Endothelial cell of umbilical vein (primary cell): ENCODE measurements around the gene DLGAP4. TPM values are rescaled to one million over a fixed set of nuclear protein-coding genes. Genes with fewer than 3 reads are reported as not detected.

Source experiments
- BruUV-seq: library from RNA; stranded (reverse); fragments of 400-500 nt; replicated peaks from 2 replicates; lab custom pipeline; 2021; lab: Mats Ljungman, UMichigan
- CTCF ChIA-PET: fragments of 300-600, 350-600 bp; sonication (Branson Sonifier 250); formaldehyde crosslinking; loops from one replicate; lab custom pipeline; 2021; ENCODE audit warnings: antibody characterized with exemption, inconsistent platforms; lab: Charles Lee
- POLR2A ChIA-PET: fragments of 300-600, 350-600 bp; sonication (Branson Sonifier 250); formaldehyde crosslinking; loops from one replicate; lab custom pipeline; 2021; ENCODE audit warnings: antibody characterized with exemption, inconsistent platforms; lab: Charles Lee
- DNase-seq: peaks from one replicate; pipeline ENCODE4 v3.0.0-alpha.2; 2011; ENCODE audit warnings: low read depth, low spot score
- FAIRE-seq: peaks from 2 replicates; lab custom pipeline; 2011; peaks lifted over from hg19 to GRCh38; lab: Jason Lieb, UNC
- H2AFZ ChIP-seq: 2 replicates; pipeline ENCODE4 v1.6.0; 2012; ENCODE audit warnings: low read depth, low read length, control low read depth, inconsistent platforms
- H3K27ac ChIP-seq: 2 replicates; pipeline ENCODE4 v1.5.1; 2011; ENCODE audit warnings: low read depth, mild to moderate bottlenecking, control low read depth, low read length, moderate library complexity; ENCODE audit not compliant: insufficient read depth
- H3K27me3 ChIP-seq, 2 experiments: 2 replicates each; pipeline versions ENCODE4 v1.6.0 to v1.6.1; 2011; ENCODE audit warnings: low read length in 2 of 2, mixed read lengths in 1 of 2; ENCODE audit not compliant: control insufficient read depth in 2 of 2, insufficient read depth in 2 of 2
- H3K36me3 ChIP-seq, 2 experiments: 2 replicates in 1 of 2; 3 replicates in 1 of 2; pipeline ENCODE4 v1.5.1; 2011; ENCODE audit warnings: low read length in 2 of 2, mild to moderate bottlenecking in 1 of 2, moderate library complexity in 1 of 2; ENCODE audit not compliant: control insufficient read depth in 2 of 2, insufficient read depth in 2 of 2; ENCODE audit errors: extremely low read depth in 1 of 2
- H3K4me1 ChIP-seq: 3 replicates; pipeline ENCODE4 v1.5.1; 2011; ENCODE audit warnings: mild to moderate bottlenecking, low read length; ENCODE audit not compliant: control insufficient read depth, insufficient read depth; ENCODE audit errors: extremely low read depth
- H3K4me2 ChIP-seq: 2 replicates; pipeline ENCODE4 v1.6.1; 2011; ENCODE audit warnings: low read length, control low read depth, mixed read lengths; ENCODE audit not compliant: insufficient read depth
- H3K4me3 ChIP-seq, 3 experiments: fragments of 200-600 bp in 1 of 3; sonication (generic), shearing (Covaris generic) in 1 of 3; replicated peaks in 1 of 3; 2 replicates each; pipeline ENCODE4 v1.5.1; 2011 to 2016; ENCODE audit warnings: control low read depth in 3 of 3, low read length in 3 of 3, mild to moderate bottlenecking in 2 of 3, inconsistent platforms in 1 of 3, low read depth in 1 of 3, moderate library complexity in 1 of 3; ENCODE audit not compliant: insufficient read depth in 1 of 3
- H3K79me2 ChIP-seq: 2 replicates; pipeline ENCODE4 v1.6.0; 2012; ENCODE audit warnings: low read length, inconsistent platforms; ENCODE audit not compliant: control insufficient read depth, insufficient read depth
- H3K9ac ChIP-seq: replicated peaks from 2 replicates; pipeline ENCODE3; 2011; ENCODE audit warnings: low read length, control low read depth; ENCODE audit not compliant: insufficient read depth; ENCODE audit errors: extremely low read depth
- H3K9me1 ChIP-seq: replicated peaks from 3 replicates; pipeline ENCODE4 v1.6.0; 2011; ENCODE audit warnings: mild to moderate bottlenecking, low read length; ENCODE audit not compliant: control insufficient read depth, insufficient read depth; ENCODE audit errors: extremely low read depth
- H3K9me3 ChIP-seq: replicated peaks from 2 replicates; pipeline ENCODE4 v1.5.1; 2012; ENCODE audit warnings: low read length, inconsistent platforms; ENCODE audit not compliant: control insufficient read depth, insufficient read depth
- H4K20me1 ChIP-seq: replicated peaks from 2 replicates; pipeline ENCODE3; 2011; ENCODE audit warnings: mild to moderate bottlenecking, low read length; ENCODE audit not compliant: control insufficient read depth, insufficient read depth; ENCODE audit errors: extremely low read depth
- EZH2 ChIP-seq: IDR thresholded peaks from 2 replicates; pipeline ENCODE4 v1.6.1; 2012; ENCODE audit warnings: borderline replicate concordance, low read depth, mild to moderate bottlenecking, moderate library complexity, low read length, inconsistent platforms; ENCODE audit not compliant: severe bottlenecking
- FOS ChIP-seq: IDR thresholded peaks from 2 replicates; pipeline ENCODE4 v1.6.1; 2011; ENCODE audit warnings: mild to moderate bottlenecking, low read length, moderate library complexity, borderline replicate concordance; ENCODE audit not compliant: insufficient read depth
- GATA2 ChIP-seq: IDR thresholded peaks from 2 replicates; pipeline ENCODE4 v1.7.0; 2011; ENCODE audit warnings: low read depth, mild to moderate bottlenecking, moderate library complexity, mixed read lengths, low read length; ENCODE audit not compliant: insufficient read length, insufficient read depth
- JUN ChIP-seq: IDR thresholded peaks from 2 replicates; pipeline ENCODE4 v1.6.1; 2011; ENCODE audit warnings: borderline replicate concordance, low read depth; ENCODE audit not compliant: insufficient read length, insufficient read depth
- MYC ChIP-seq: IDR thresholded peaks from one replicate; pipeline ENCODE4 v1.6.1; 2011; ENCODE audit warnings: mild to moderate bottlenecking, low read depth, low read length
- POLR2A ChIP-seq: IDR thresholded peaks from 2 replicates; pipeline ENCODE4 v1.6.1; 2012; ENCODE audit warnings: low read depth, mild to moderate bottlenecking, control low read depth, low read length
- POLR2AphosphoS5 ChIP-seq: IDR thresholded peaks from 2 replicates; pipeline ENCODE4 v1.6.1; 2012; ENCODE audit warnings: low read depth, mild to moderate bottlenecking, control low read depth, low read length, moderate library complexity; ENCODE audit not compliant: insufficient read depth
- dilution Hi-C: fragments of 300-500 bp; cut with MboI; formaldehyde crosslinking; loops from one replicate; pipeline ENCODE4 v1.15.0; 2019; ENCODE audit warnings: low sequenced_read_pairs; ENCODE audit not compliant: extremely low pct_ligation_motif_present
- intact Hi-C: fragments of 100-400 bp; cut with micrococcal nuclease; formaldehyde crosslinking; loops from one replicate; pipeline ENCODE4 v1.10.0; 2022
- polyA plus RNA-seq, 4 experiments: library from polyadenylated mRNA; depleted of rRNA in 3 of 4; stranded (reverse) in 3 of 4; unstranded in 1 of 4; fragments of >200 nt; gene quantifications; 2 replicates each; pipeline versions ENCODE4 v1.2.1 to v1.2.3, GENCODE V29; 2011 to 2012; ENCODE audit warnings: missing spikeins in 1 of 4
- total RNA-seq: library from RNA; stranded (reverse); gene quantifications from 2 replicates; pipeline ENCODE4 v1.2.3, GENCODE V29; 2021
- TF ChIP-seq, protein P1 (sequence below): IDR thresholded peaks from 2 replicates; pipeline ENCODE4 v1.6.1; 2011; ENCODE audit not compliant: insufficient read depth, insufficient read length
- TF ChIP-seq, protein P2 (sequence below), 2 donors: IDR thresholded peaks; 1 replicate in 1 of 2; 2 replicates in 1 of 2; pipeline ENCODE4 v1.5.1; 2011; ENCODE audit warnings: low read length in 2 of 2, mild to moderate bottlenecking in 2 of 2, moderate library complexity in 2 of 2, control low read depth in 1 of 2, inconsistent platforms in 1 of 2, low read depth in 1 of 2; ENCODE audit not compliant: insufficient read depth in 1 of 2; ENCODE audit errors: extremely low read depth in 1 of 2

DLGAP4 gene
- total and polyA plus RNA-seq, 2 donors (not counting 3 experiments of a cell fraction or from before 2014, with no cell fraction given): 57.5 to 125 TPM

DNA sequence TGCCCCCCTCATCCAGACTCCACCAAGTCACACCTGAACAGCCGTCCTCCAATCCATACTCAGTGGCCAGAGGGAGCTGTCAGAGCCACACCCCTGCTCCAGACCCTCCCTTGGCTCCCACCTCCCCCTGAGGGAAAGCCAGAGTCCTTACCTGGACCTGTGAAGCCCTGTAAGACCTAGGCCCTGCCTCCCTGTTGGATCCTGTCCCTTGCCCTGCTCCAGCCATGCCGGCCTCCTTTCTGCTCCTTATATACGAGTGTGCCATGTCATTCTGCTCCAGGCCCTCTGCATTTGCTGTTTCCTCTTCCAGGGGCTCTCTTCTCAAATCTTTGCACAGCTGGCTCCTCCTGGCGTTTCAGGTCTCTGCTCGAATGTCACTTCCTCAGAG lies 134.9 kb downstream of the DLGAP4 start:
- Histone ChIP-seq H3K4me1 (no peaks in the 10 kb centered on the region), H3K9me3 (no peaks in the 10 kb centered on the region), H3K9me1 (no peaks in the 10 kb centered on the region), H3K36me3 (no peaks in the 10 kb centered on the region), H3K9ac (no peak overlapping the region), H3K27me3 (peaks cover 0 to 1% of the 10 kb centered on the region in 2 experiments), H4K20me1 (no peaks in the 10 kb centered on the region), H3K4me2 (no peak overlapping the region), H3K4me3 (no peak overlapping the region), H3K27ac (no peak overlapping the region), H3K79me2 (no peaks in the 10 kb centered on the region), H2AFZ (no peak overlapping the region)
- no TSS peak for BruUV-seq
- CTCF ChIA-PET: interaction anchor here (1.6 to 6.6 kb wide), 4 partner anchors 229 to 285 kb away, joined by 6 to 203 read pairs (median 37); no protein-coding TSS in a partner anchor
- TF ChIP-seq POLR2A: no peak
- DNase-seq (no peak), FAIRE-seq (no peak)
- dilution Hi-C loops (no loop called here), intact Hi-C loops (no loop called here)
- POLR2A ChIA-PET: no interaction called here

DNA sequence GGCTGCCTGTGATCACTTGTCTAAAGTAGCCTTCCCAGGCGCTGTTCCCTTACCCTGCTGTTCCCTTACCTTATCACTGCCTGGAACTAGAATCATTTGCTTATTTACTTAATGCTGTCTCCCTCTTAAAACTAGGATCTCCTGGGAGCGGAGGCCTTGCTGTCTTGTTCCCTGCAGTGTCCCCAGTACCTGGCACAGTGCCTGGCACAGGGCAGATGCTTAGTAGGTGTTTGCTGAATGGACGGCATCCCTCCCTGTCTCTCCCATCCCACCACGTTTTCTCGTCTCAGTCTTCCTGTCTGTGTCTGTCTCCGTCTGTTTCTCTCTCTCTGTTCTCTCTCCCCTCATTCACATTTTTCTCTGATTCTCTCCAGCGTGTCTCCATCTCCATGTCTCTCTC lies 135.3 kb downstream of the DLGAP4 start:
- Histone ChIP-seq H3K27ac (no peak overlapping the region), H3K9ac (no peak overlapping the region), H3K79me2 (no peaks in the 10 kb centered on the region), H2AFZ (no peak overlapping the region), H3K4me2 (no peak overlapping the region), H3K36me3 (no peaks in the 10 kb centered on the region), H3K9me3 (no peaks in the 10 kb centered on the region), H4K20me1 (no peaks in the 10 kb centered on the region), H3K27me3 (peaks cover 0 to 1% of the 10 kb centered on the region in 2 experiments), H3K4me1 (no peaks in the 10 kb centered on the region), H3K4me3 (no peak overlapping the region), H3K9me1 (no peaks in the 10 kb centered on the region)
- DNase-seq: no peak
- BruUV-seq: no TSS peak
- no peak for FAIRE-seq
- intact Hi-C loops (no loop called here), dilution Hi-C loops (no loop called here)
- ChIA-PET CTCF (interaction anchor here (1.5 to 6.6 kb wide), 3 partner anchors 230 to 242 kb away, joined by 4 to 203 read pairs (median 60); no protein-coding TSS in a partner anchor), POLR2A (no interaction called here)
- TF ChIP-seq POLR2A (no peak), JUN (no peak), POLR2AphosphoS5 (no peak), FOS (no peak), GATA2 (no peak), EZH2 (no peak), MYC (no peak)
- TF ChIP-seq, protein P1, sequence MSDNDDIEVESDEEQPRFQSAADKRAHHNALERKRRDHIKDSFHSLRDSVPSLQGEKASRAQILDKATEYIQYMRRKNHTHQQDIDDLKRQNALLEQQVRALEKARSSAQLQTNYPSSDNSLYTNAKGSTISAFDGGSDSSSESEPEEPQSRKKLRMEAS: no peak
- TF ChIP-seq, protein P2, sequence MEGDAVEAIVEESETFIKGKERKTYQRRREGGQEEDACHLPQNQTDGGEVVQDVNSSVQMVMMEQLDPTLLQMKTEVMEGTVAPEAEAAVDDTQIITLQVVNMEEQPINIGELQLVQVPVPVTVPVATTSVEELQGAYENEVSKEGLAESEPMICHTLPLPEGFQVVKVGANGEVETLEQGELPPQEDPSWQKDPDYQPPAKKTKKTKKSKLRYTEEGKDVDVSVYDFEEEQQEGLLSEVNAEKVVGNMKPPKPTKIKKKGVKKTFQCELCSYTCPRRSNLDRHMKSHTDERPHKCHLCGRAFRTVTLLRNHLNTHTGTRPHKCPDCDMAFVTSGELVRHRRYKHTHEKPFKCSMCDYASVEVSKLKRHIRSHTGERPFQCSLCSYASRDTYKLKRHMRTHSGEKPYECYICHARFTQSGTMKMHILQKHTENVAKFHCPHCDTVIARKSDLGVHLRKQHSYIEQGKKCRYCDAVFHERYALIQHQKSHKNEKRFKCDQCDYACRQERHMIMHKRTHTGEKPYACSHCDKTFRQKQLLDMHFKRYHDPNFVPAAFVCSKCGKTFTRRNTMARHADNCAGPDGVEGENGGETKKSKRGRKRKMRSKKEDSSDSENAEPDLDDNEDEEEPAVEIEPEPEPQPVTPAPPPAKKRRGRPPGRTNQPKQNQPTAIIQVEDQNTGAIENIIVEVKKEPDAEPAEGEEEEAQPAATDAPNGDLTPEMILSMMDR (IDR thresholded peaks at IDR 0.05; ENCODE audit: extremely low read depth in 1 of 2, insufficient read depth in 1 of 2, low read depth in 1 of 2, low read length in 2 of 2): no peak
